A549 (cell line): Measurements from ENCODE around the gene GPR12. TPM values are rescaled to one million over a fixed set of nuclear protein-coding genes. Genes with fewer than 3 reads are reported as not detected.

Experiments
- ATAC-seq, 2 experiments: fragments of 200-7000 bp in 1 of 2; fragments of >200 bp in 1 of 2; cut with Nextera tagmentation in 1 of 2; cut with Tn5 transposase in 1 of 2; 3 replicates each; pipeline versions ENCODE4 v1.8.0 to v1.9.1; 2018 to 2020; ENCODE audit warnings: mild to moderate bottlenecking in 1 of 2, moderate library complexity in 1 of 2
- CTCF ChIA-PET: fragments of 300-600 bp; sonication (Branson Sonifier 250); formaldehyde crosslinking; extraction: SDS; loops from one replicate; lab custom pipeline; 2021; ENCODE audit warnings: antibody characterized with exemption, inconsistent platforms; lab: Yijun Ruan, JAX
- POLR2A ChIA-PET: fragments of 350-600 bp; formaldehyde crosslinking; extraction: SDS; loops from one replicate; lab custom pipeline; 2021; ENCODE audit warnings: antibody characterized with exemption, inconsistent platforms; lab: Yijun Ruan, JAX
- DNase-seq, 2 experiments: peaks; one replicate each; pipeline versions ENCODE4 v3.0.0 to v3.0.0-alpha.2; 2011 to 2016; ENCODE audit warnings: low read depth in 1 of 2, low spot score in 1 of 2
- FAIRE-seq: peaks from 2 replicates; lab custom pipeline; 2011; peaks lifted over from hg19 to GRCh38; lab: Jason Lieb, UNC
- H3K27ac ChIP-seq, 2 experiments: fragments of >200 bp; sonication (Bioruptor Twin); formaldehyde crosslinking; 3 replicates each; pipeline ENCODE4 v1.5.1; 2016 to 2017
- H3K4me1 ChIP-seq: fragments of >200 bp; sonication (Bioruptor Twin); formaldehyde crosslinking; 3 replicates; pipeline ENCODE4 v1.6.1; 2016
- H3K4me2 ChIP-seq: fragments of >200 bp; sonication (Bioruptor Twin); formaldehyde crosslinking; 3 replicates; pipeline ENCODE4 v1.6.1; 2016
- H3K4me3 ChIP-seq: fragments of >200 bp; sonication (Bioruptor Twin); formaldehyde crosslinking; 3 replicates; pipeline ENCODE4 v1.5.1; 2016
- H3K9me3 ChIP-seq: fragments of >200 bp; sonication (Bioruptor Twin); formaldehyde crosslinking; 3 replicates; pipeline ENCODE4 v1.6.1; 2016
- BHLHE40 ChIP-seq: IDR thresholded peaks from 2 replicates; pipeline ENCODE4 v1.6.1; 2012; ENCODE audit warnings: low read depth, low read length, inconsistent platforms
- EHMT2 ChIP-seq: fragments of 200-600 bp; sonication (generic); IDR thresholded peaks from 2 replicates; pipeline ENCODE4 v1.6.1; 2016; ENCODE audit warnings: antibody characterized with exemption, low read depth, mild to moderate bottlenecking, moderate library complexity
- ELK1 ChIP-seq: fragments of 150-350 bp; IDR thresholded peaks from 2 replicates; pipeline ENCODE4 v1.6.1; 2014; ENCODE audit warnings: low read depth, mild to moderate bottlenecking, low read length
- ESRRA ChIP-seq: fragments of 150-350 bp; IDR thresholded peaks from 2 replicates; pipeline ENCODE4 v1.6.1; 2014; ENCODE audit warnings: mild to moderate bottlenecking, low read length, borderline replicate concordance
- FOXS1 ChIP-seq: fragments of 250-450 bp; sonication (Bioruptor Pico); IDR thresholded peaks from 2 replicates; pipeline ENCODE4 v1.5.0; 2020; ENCODE audit warnings: mild to moderate bottlenecking, moderate library complexity
- HES2 ChIP-seq: fragments of >200 bp; sonication (Bioruptor Twin); formaldehyde crosslinking; IDR thresholded peaks from 2 replicates; pipeline ENCODE4 v1.6.1; 2016
- HMGXB4 ChIP-seq: fragments of 250-450 bp; sonication (Bioruptor Pico); IDR thresholded peaks from 2 replicates; pipeline ENCODE4 v1.5.0; 2021; ENCODE audit warnings: mild to moderate bottlenecking, moderate library complexity, borderline replicate concordance
- HOXA7 ChIP-seq: fragments of 250-450 bp; sonication (Bioruptor Pico); IDR thresholded peaks from 2 replicates; pipeline ENCODE4 v1.5.0; 2020; ENCODE audit warnings: mild to moderate bottlenecking, moderate library complexity
- HOXB5 ChIP-seq: fragments of 250-450 bp; sonication (Bioruptor Pico); IDR thresholded peaks from 2 replicates; pipeline ENCODE4 v1.5.0; 2020; ENCODE audit warnings: mild to moderate bottlenecking, moderate library complexity
- JUN ChIP-seq, 2 experiments: fragments of >200 bp; sonication (Bioruptor Twin); formaldehyde crosslinking; IDR thresholded peaks; 2 replicates in 1 of 2; 3 replicates in 1 of 2; pipeline ENCODE4 v1.6.1; 2016 to 2017
- KDM1A ChIP-seq: fragments of 200-600 bp; sonication (generic); IDR thresholded peaks from 2 replicates; pipeline ENCODE4 v1.6.1; 2016; ENCODE audit warnings: low read depth, mild to moderate bottlenecking
- KDM5A ChIP-seq: fragments of 200-600 bp; sonication (generic); IDR thresholded peaks from 2 replicates; pipeline ENCODE4 v1.6.1; 2016; ENCODE audit warnings: antibody characterized with exemption, mild to moderate bottlenecking
- MAFK ChIP-seq: fragments of 450-650 bp; IDR thresholded peaks from 2 replicates; pipeline ENCODE4 v1.6.1; 2014; ENCODE audit not compliant: partially characterized antibody
- MAX ChIP-seq: IDR thresholded peaks from 2 replicates; pipeline ENCODE4 v1.6.1; 2012
- MAZ ChIP-seq: fragments of 150-350 bp; IDR thresholded peaks from 2 replicates; pipeline ENCODE4 v1.6.1; 2014; ENCODE audit warnings: antibody characterized with exemption, low read depth, low read length, borderline replicate concordance
- MYC ChIP-seq: IDR thresholded peaks from 2 replicates; pipeline ENCODE4 v1.6.1; 2012; ENCODE audit warnings: mild to moderate bottlenecking, inconsistent platforms, low read length, improper control_type of control experiment, borderline replicate concordance
- NPAS2 ChIP-seq: fragments of 250-450 bp; sonication (Bioruptor Pico); IDR thresholded peaks from 2 replicates; pipeline ENCODE4 v1.8.0; 2022; ENCODE audit warnings: mild to moderate bottlenecking, moderate library complexity, borderline replicate concordance
- PHF8 ChIP-seq: fragments of 200-600 bp; sonication (generic); IDR thresholded peaks from 2 replicates; pipeline ENCODE4 v1.6.1; 2016; ENCODE audit warnings: low read depth, mild to moderate bottlenecking, antibody characterized with exemption, moderate library complexity, borderline replicate concordance
- POLR2A ChIP-seq: IDR thresholded peaks from 2 replicates; pipeline ENCODE4 v1.6.1; 2012; ENCODE audit warnings: mild to moderate bottlenecking, low read length
- POLR2AphosphoS2 ChIP-seq: conservative IDR thresholded peaks from 2 replicates; pipeline ENCODE4 v1.6.1; 2012; ENCODE audit warnings: low read length, improper control_type of control experiment, inconsistent platforms
- RAD21 ChIP-seq, 2 experiments: fragments of >200 bp in 1 of 2; sonication (Bioruptor Twin) in 1 of 2; formaldehyde crosslinking in 1 of 2; IDR thresholded peaks in 1 of 2; conservative IDR thresholded peaks in 1 of 2; 2 replicates in 1 of 2; 3 replicates in 1 of 2; pipeline ENCODE4 v1.6.1; 2012 to 2018; ENCODE audit warnings: inconsistent platforms in 1 of 2
- RARB ChIP-seq: fragments of 250-450 bp; sonication (Bioruptor Pico); IDR thresholded peaks from 2 replicates; pipeline ENCODE4 v1.8.0; 2021; ENCODE audit warnings: mild to moderate bottlenecking, moderate library complexity
- RNF2 ChIP-seq: fragments of 200-600 bp; sonication (generic); IDR thresholded peaks from 2 replicates; pipeline ENCODE4 v1.6.1; 2016; ENCODE audit warnings: low read depth, mild to moderate bottlenecking, antibody characterized with exemption, moderate library complexity, borderline replicate concordance
- USF2 ChIP-seq: fragments of 450-650 bp; IDR thresholded peaks from 2 replicates; pipeline ENCODE4 v1.6.1; 2014; ENCODE audit warnings: antibody characterized with exemption
- ZC3H11A ChIP-seq: fragments of 450-650 bp; IDR thresholded peaks from 2 replicates; pipeline ENCODE4 v1.6.1; 2014; ENCODE audit warnings: antibody characterized with exemption, mild to moderate bottlenecking
- WGBS: methylation state at CpG from one replicate; pipeline ENCODE4 v1.1.6; 2017; ENCODE audit errors: missing lambda C conversion rate; 5-methylcytosine and 5-hydroxymethylcytosine counted together
- polyA plus RNA-seq, 4 experiments: library from polyadenylated mRNA; depleted of rRNA in 3 of 4; stranded (reverse); fragments of >200 nt; fragmentation: RNase III in 1 of 4; extraction: RNeasy Plus Mini Kit Qiagen cat#74134 plus additional on column Dnase treatment in 1 of 4; gene quantifications; 2 replicates in 3 of 4; 3 replicates in 1 of 4; pipeline ENCODE4 v1.2.3, GENCODE V29; 2011 to 2017

Gene GPR12
- polyA plus RNA-seq, 2 of the 4 experiments (the other 2 are of a cell fraction), result not detected

GRCh38 chr13:26722321-26722720 is 38.3 kb downstream of the GPR12 start:
- 33% methylated on average over 5 of the region's 5 CpGs for WGBS
- ChIA-PET POLR2A (no interaction called here), CTCF (no interaction called here)
- H3K4me3 ChIP-seq, result no peak overlapping the region
- H3K4me2 ChIP-seq, result no peak overlapping the region
- no peak for ATAC-seq
- no peaks in the 10 kb centered on the region for H3K4me1 ChIP-seq
- H3K27ac ChIP-seq, result no peak overlapping the region
- no peaks in the 10 kb centered on the region for H3K9me3 ChIP-seq
- FAIRE-seq, result no peak
- DNase-seq, result no peak
- no peak for TF ChIP-seq HOXB5 (CRISPR knock-in tag)
- no peak for TF ChIP-seq RNF2
- no peak for TF ChIP-seq MYC
- no peak for TF ChIP-seq MAFK
- TF ChIP-seq JUN (IDR thresholded peaks at IDR 0.05), result no peak

GRCh38 chr13:26721251-26722121 is 39.1 kb downstream of the GPR12 start:
- Histone ChIP-seq H3K27ac (no peak overlapping the region), H3K4me2 (no peak overlapping the region), H3K9me3 (no peaks in the 10 kb centered on the region), H3K4me1 (no peaks in the 10 kb centered on the region), H3K4me3 (no peak overlapping the region)
- ATAC-seq, result no peak; a peak in 1 of 6 replicates
- ChIA-PET CTCF (interaction anchor here (4.7 kb wide), 1 partner anchor 14 kb away, joined by 15 read pairs; no protein-coding TSS in a partner anchor), POLR2A (no interaction called here)
- peak in 1 of 2 experiments; percentile 1 for DNase-seq
- FAIRE-seq, result no peak
- WGBS, result 35% methylated on average over 20 of the region's 26 CpGs
- TF ChIP-seq KDM5A (no peak), JUN (IDR thresholded peaks at IDR 0.05) (no peak), MAX (no peak), ZC3H11A (no peak), HES2 (no peak), HOXA7 (no peak), MAZ (no peak), POLR2A (no peak), USF2 (no peak), EHMT2 (no peak), ESRRA (no peak), POLR2AphosphoS2 (no peak), RARB (CRISPR knock-in tag) (no peak), NPAS2 (no peak)

- CTCF ChIA-PET, result interaction anchor here (0.8 to 4.7 kb wide), 2 partner anchors 12 to 14 kb away, joined by 3 to 15 read pairs; no protein-coding TSS in a partner anchor
- TF ChIP-seq KDM1A (no peak), BHLHE40 (no peak), FOXS1 (CRISPR knock-in tag) (no peak), RAD21 (conservative IDR thresholded peaks at IDR 0.05 in 1 of 2, IDR thresholded peaks at IDR 0.05 in 1 of 2) (no peak), PHF8 (no peak), HMGXB4 (CRISPR knock-in tag) (no peak), ELK1 (no peak)
- TF ChIP-seq, all 56 proteins: peak for 0
- WGBS, result 0% methylated on average over 3 of the region's 5 CpGs
- no peak for FAIRE-seq
- Histone ChIP-seq H3K4me1 (no peaks in the 10 kb centered on the region), H3K27ac (no peak overlapping the region), H3K4me3 (no peak overlapping the region), H3K4me2 (no peak overlapping the region), H3K9me3 (no peaks in the 10 kb centered on the region)
- no peak for DNase-seq
- ATAC-seq, result no peak; a peak in 1 of 6 replicates
- POLR2A ChIA-PET, result no interaction called here
Observed at GRCh38 chr13:26719356-26719945, 41.1 kb downstream of the GPR12 start.
